K562 (cell line): ENCODE measurements around the gene TMEM218. TPM values are rescaled to one million over a fixed set of nuclear protein-coding genes. Genes with fewer than 3 reads are reported as not detected.
A peak's percentile ranks its signal among the peaks of the same experiment; 100 is the strongest.

ENCODE experiments used
- ATAC-seq: fragments of 200-7000 bp; cut with Tn5 transposase; 3 replicates; pipeline ENCODE4 v1.9.1; 2020; ENCODE audit warnings: moderate library complexity
- BruUV-seq: library from RNA; stranded (reverse); fragments of 400-500 nt; replicated peaks from 2 replicates; lab custom pipeline; 2021; lab: Mats Ljungman, UMichigan
- CTCF ChIA-PET: fragments of 300-600 bp; formaldehyde crosslinking; extraction: SDS; loops from one replicate; lab custom pipeline; 2021; ENCODE audit warnings: low intra/inter-chr PET ratio; lab: Yijun Ruan, JAX
- POLR2A ChIA-PET: fragments of 300-600, 350-650 bp; sonication (Branson Sonifier 250); formaldehyde crosslinking; extraction: SDS; loops from one replicate; lab custom pipeline; 2021; ENCODE audit warnings: antibody characterized with exemption, inconsistent platforms; lab: Yijun Ruan, JAX
- DNase-seq, 4 experiments: peaks; one replicate each; pipeline versions ENCODE4 v3.0.0 to v3.0.0-alpha.2; 2011 to 2018; ENCODE audit warnings: low spot score in 3 of 4, mixed read lengths in 3 of 4; ENCODE audit errors: extremely low read depth in 1 of 4
- FAIRE-seq: peaks from 2 replicates; lab custom pipeline; 2011; peaks lifted over from hg19 to GRCh38; lab: Jason Lieb, UNC
- H2AFZ ChIP-seq: 2 replicates; pipeline ENCODE4 v1.6.0; 2011; ENCODE audit warnings: low read depth, low read length, control low read depth, inconsistent platforms
- H3K27ac ChIP-seq: fragments of 200-600 bp; 3 replicates; pipeline ENCODE4 v1.8.0; 2011; ENCODE audit warnings: low read depth, mild to moderate bottlenecking, control low read depth, inconsistent platforms, low read length, moderate library complexity, mixed read lengths; ENCODE audit errors: extremely low read depth
- H3K27me3 ChIP-seq, 2 experiments: fragments of 300-600 bp in 1 of 2; 2 replicates in 1 of 2; 3 replicates in 1 of 2; pipeline versions ENCODE4 v1.6.0 to v1.8.0; 2011; ENCODE audit warnings: inconsistent platforms in 2 of 2, low read length in 2 of 2, mild to moderate bottlenecking in 1 of 2, mixed read lengths in 1 of 2, moderate library complexity in 1 of 2; ENCODE audit not compliant: control insufficient read depth in 2 of 2, insufficient read depth in 2 of 2
- H3K36me3 ChIP-seq: fragments of 300-600 bp; 3 replicates; pipeline ENCODE4 v1.8.0; 2011; ENCODE audit warnings: mild to moderate bottlenecking, low read length, inconsistent platforms; ENCODE audit not compliant: control insufficient read depth, insufficient read depth
- H3K4me1 ChIP-seq, 2 experiments: fragments of 200-600 bp in 1 of 2; replicated peaks in 1 of 2; 2 replicates in 1 of 2; 3 replicates in 1 of 2; pipeline versions ENCODE4 v1.5.1 to v1.8.0; 2011; ENCODE audit warnings: inconsistent platforms in 2 of 2, low read length in 2 of 2, mild to moderate bottlenecking in 1 of 2, mixed read lengths in 1 of 2, moderate library complexity in 1 of 2; ENCODE audit not compliant: control insufficient read depth in 2 of 2, insufficient read depth in 2 of 2
- H3K4me2 ChIP-seq: 2 replicates; pipeline ENCODE4 v1.6.1; 2011; ENCODE audit warnings: low read length, control low read depth, inconsistent platforms, mixed read lengths; ENCODE audit not compliant: insufficient read depth
- H3K4me3 ChIP-seq: fragments of 200-600 bp; sonication (generic), shearing (Covaris generic); 2 replicates; pipeline ENCODE4 v1.5.1; 2016; ENCODE audit warnings: control low read depth, inconsistent platforms
- H3K79me2 ChIP-seq: fragments of 200-600 bp; 3 replicates; pipeline ENCODE4 v1.8.0; 2011; ENCODE audit warnings: low read length, inconsistent platforms; ENCODE audit not compliant: control insufficient read depth, insufficient read depth
- H3K9ac ChIP-seq, 2 experiments: 2 replicates each; pipeline versions ENCODE4 v1.6.0 to v1.6.1; 2011; ENCODE audit warnings: low read depth in 2 of 2, low read length in 2 of 2, control low read depth in 1 of 2, inconsistent platforms in 1 of 2, mild to moderate bottlenecking in 1 of 2, mixed read lengths in 1 of 2; ENCODE audit not compliant: insufficient read depth in 1 of 2
- H3K9me1 ChIP-seq: one replicate; pipeline ENCODE4 v1.6.0; 2011; ENCODE audit warnings: inconsistent platforms, mild to moderate bottlenecking, low read length, moderate library complexity; ENCODE audit not compliant: control insufficient read depth, insufficient read depth
- H3K9me3 ChIP-seq: replicated peaks from 2 replicates; pipeline ENCODE4 v1.5.1; 2011; ENCODE audit warnings: low read depth, low read length, inconsistent platforms; ENCODE audit not compliant: control insufficient read depth, insufficient read depth
- H4K20me1 ChIP-seq: replicated peaks from 2 replicates; pipeline ENCODE4 v1.6.1; 2011; ENCODE audit warnings: low read length, inconsistent platforms, mixed read lengths; ENCODE audit not compliant: control insufficient read depth, insufficient read depth
- ARID2 ChIP-seq: fragments of 450-650 bp; IDR thresholded peaks from 2 replicates; pipeline ENCODE4 v1.6.1; 2017; ENCODE audit warnings: antibody characterized with exemption, mild to moderate bottlenecking
- ARID3B ChIP-seq: fragments of 250-450 bp; sonication (Bioruptor Pico); IDR thresholded peaks from 2 replicates; pipeline ENCODE4 v1.4.0; 2020; ENCODE audit warnings: borderline replicate concordance
- BRD9 ChIP-seq: fragments of 450-650 bp; IDR thresholded peaks from 2 replicates; pipeline ENCODE4 v1.6.1; 2018; ENCODE audit warnings: low read depth; ENCODE audit not compliant: partially characterized antibody
- CHD2 ChIP-seq: IDR thresholded peaks from 2 replicates; pipeline ENCODE4 v1.6.1; 2011; ENCODE audit warnings: low read depth, low read length
- EP400 ChIP-seq: fragments of 450-650 bp; IDR thresholded peaks from 2 replicates; pipeline ENCODE4 v1.6.1; 2017; ENCODE audit warnings: antibody characterized with exemption, mild to moderate bottlenecking, moderate library complexity
- HNRNPUL1 ChIP-seq: fragments of 200-400 bp; formaldehyde crosslinking; IDR thresholded peaks from 2 replicates; pipeline ENCODE4 v1.6.1; 2017; ENCODE audit warnings: low read length
- KAT7 ChIP-seq: sonication (generic); formaldehyde crosslinking; IDR thresholded peaks from 2 replicates; pipeline ENCODE4 v1.8.0; 2022; ENCODE audit warnings: missing genetic modification reagents, mild to moderate bottlenecking, borderline replicate concordance
- U2AF2 ChIP-seq: fragments of 200-400 bp; formaldehyde crosslinking; optimal IDR thresholded peaks from 2 replicates; pipeline ENCODE3; 2017; ENCODE audit warnings: low read depth, mild to moderate bottlenecking, low read length
- ZNF121 ChIP-seq: sonication (generic); formaldehyde crosslinking; conservative IDR thresholded peaks from 2 replicates; pipeline ENCODE4 v1.8.0; 2022; ENCODE audit warnings: missing genetic modification reagents
- ZNF518B ChIP-seq: fragments of 250-450 bp; sonication (Bioruptor Pico); IDR thresholded peaks from 2 replicates; pipeline ENCODE4 v1.5.0; 2021; ENCODE audit warnings: mild to moderate bottlenecking, moderate library complexity
- WGBS: fragments of 100-300 bp; shearing (Covaris generic); methylation state at CpG from one replicate; pipeline ENCODE4 v1.1.6; 2016; ENCODE audit warnings: low coverage, mixed read lengths; ENCODE audit not compliant: insufficient coverage; ENCODE audit errors: missing lambda C conversion rate; 5-methylcytosine and 5-hydroxymethylcytosine counted together
- in situ Hi-C: fragments of 300-500 bp; cut with MboI; formaldehyde crosslinking; loops from 4 replicates; pipeline ENCODE4 v1.15.0; 2018; ENCODE audit warnings: inconsistent platforms, mixed read lengths
- intact Hi-C: fragments of 100-400 bp; cut with micrococcal nuclease; formaldehyde crosslinking; loops from 2 replicates; pipeline ENCODE4 v1.14.2; 2022
- polyA plus RNA-seq, 8 experiments: library from polyadenylated mRNA; depleted of rRNA in 4 of 8; stranded (reverse) in 5 of 8; unstranded in 3 of 8; fragments of >200 nt; fragmentation: Nextera tagmentation in 2 of 8; fragmentation: Illumina TruSeq in 1 of 8; extraction: Ambion mirVana in 2 of 8; extraction: Trizol in 1 of 8; gene quantifications; 2 replicates each; pipeline versions ENCODE4 v1.2.1 to v1.2.3, GENCODE V29; 2011 to 2014; ENCODE audit warnings: inconsistent platforms in 1 of 8, missing spikeins in 1 of 8
- total RNA-seq, 7 experiments: library from RNA; depleted of rRNA in 6 of 7; stranded (reverse); fragments of >200 nt in 6 of 7; fragmentation: Illumina TruSeq in 2 of 7; extraction: Trizol in 2 of 7; gene quantifications; 2 replicates each; pipeline versions ENCODE4 v1.2.1 to v1.2.3, GENCODE V29; 2011 to 2021; ENCODE audit warnings: low replicate concordance in 1 of 7
- TF ChIP-seq, protein P1 (sequence below): fragments of 250-450 bp; sonication (Bioruptor Pico); IDR thresholded peaks from 2 replicates; pipeline ENCODE4 v1.5.1; 2021; ENCODE audit warnings: mild to moderate bottlenecking
- TF ChIP-seq, protein P2 (sequence below), 2 experiments: fragments of 450-650 bp in 1 of 2; IDR thresholded peaks; 2 replicates each; pipeline ENCODE4 v1.6.1; 2011 to 2017; ENCODE audit warnings: low read depth in 2 of 2, antibody characterized with exemption in 1 of 2, borderline replicate concordance in 1 of 2, low read length in 1 of 2, mild to moderate bottlenecking in 1 of 2, mixed read lengths in 1 of 2; ENCODE audit not compliant: control insufficient read depth in 1 of 2

Gene TMEM218
- total and polyA plus RNA-seq, 9 of the 15 experiments (the other 6 are each of a cell fraction or from before 2014, with no cell fraction given) = 13.4 to 32.2 (median 25.4) TPM

- Histone ChIP-seq H3K79me2 (no peaks in the 10 kb centered on the region), H4K20me1 (no peaks in the 10 kb centered on the region), H2AFZ (no peak overlapping the region), H3K36me3 (no peaks in the 10 kb centered on the region), H3K4me2 (no peak overlapping the region), H3K9me3 (no peaks in the 10 kb centered on the region), H3K27me3 (no peaks in the 10 kb centered on the region), H3K27ac (no peak overlapping the region), H3K4me3 (no peak overlapping the region), H3K4me1 (peaks cover 0 to 5% of the 10 kb centered on the region in 2 experiments; a peak in 2 of 5 replicates), H3K9me1 (no peaks in the 10 kb centered on the region), H3K9ac (0 out of 4 replicates have a peak overlapping the region, but pooled peaks of 1 of the 2 experiments have one; percentile 33)
- WGBS = 16% methylated on average over 5 of the region's 5 CpGs
- in situ Hi-C loops (no loop called here), intact Hi-C loops (no loop called here)
- POLR2A ChIA-PET = no interaction called here
- no peak for TF ChIP-seq U2AF2
- TF ChIP-seq, protein P1, sequence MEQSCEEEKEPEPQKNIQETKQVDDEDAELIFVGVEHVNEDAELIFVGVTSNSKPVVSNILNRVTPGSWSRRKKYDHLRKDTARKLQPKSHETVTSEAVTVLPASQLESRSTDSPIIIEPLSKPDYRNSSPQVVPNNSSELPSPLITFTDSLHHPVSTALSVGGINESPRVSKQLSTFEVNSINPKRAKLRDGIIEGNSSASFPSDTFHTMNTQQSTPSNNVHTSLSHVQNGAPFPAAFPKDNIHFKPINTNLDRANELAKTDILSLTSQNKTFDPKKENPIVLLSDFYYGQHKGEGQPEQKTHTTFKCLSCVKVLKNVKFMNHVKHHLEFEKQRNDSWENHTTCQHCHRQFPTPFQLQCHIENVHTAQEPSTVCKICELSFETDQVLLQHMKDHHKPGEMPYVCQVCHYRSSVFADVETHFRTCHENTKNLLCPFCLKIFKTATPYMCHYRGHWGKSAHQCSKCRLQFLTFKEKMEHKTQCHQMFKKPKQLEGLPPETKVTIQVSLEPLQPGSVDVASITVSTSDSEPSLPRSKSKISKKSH (CRISPR knock-in tag) = no peak
- TF ChIP-seq CHD2 = no peak
- no peak for TF ChIP-seq ZNF121 (CRISPR knock-in tag)
- TF ChIP-seq ARID2 = no peak
- no peak for TF ChIP-seq KAT7
- no peak for TF ChIP-seq EP400
- no peak for TF ChIP-seq ZNF518B (CRISPR knock-in tag)
- TF ChIP-seq BRD9 = no peak
- TF ChIP-seq ARID3B = no peak
- TF ChIP-seq HNRNPUL1 = no peak
- TF ChIP-seq, protein P2, sequence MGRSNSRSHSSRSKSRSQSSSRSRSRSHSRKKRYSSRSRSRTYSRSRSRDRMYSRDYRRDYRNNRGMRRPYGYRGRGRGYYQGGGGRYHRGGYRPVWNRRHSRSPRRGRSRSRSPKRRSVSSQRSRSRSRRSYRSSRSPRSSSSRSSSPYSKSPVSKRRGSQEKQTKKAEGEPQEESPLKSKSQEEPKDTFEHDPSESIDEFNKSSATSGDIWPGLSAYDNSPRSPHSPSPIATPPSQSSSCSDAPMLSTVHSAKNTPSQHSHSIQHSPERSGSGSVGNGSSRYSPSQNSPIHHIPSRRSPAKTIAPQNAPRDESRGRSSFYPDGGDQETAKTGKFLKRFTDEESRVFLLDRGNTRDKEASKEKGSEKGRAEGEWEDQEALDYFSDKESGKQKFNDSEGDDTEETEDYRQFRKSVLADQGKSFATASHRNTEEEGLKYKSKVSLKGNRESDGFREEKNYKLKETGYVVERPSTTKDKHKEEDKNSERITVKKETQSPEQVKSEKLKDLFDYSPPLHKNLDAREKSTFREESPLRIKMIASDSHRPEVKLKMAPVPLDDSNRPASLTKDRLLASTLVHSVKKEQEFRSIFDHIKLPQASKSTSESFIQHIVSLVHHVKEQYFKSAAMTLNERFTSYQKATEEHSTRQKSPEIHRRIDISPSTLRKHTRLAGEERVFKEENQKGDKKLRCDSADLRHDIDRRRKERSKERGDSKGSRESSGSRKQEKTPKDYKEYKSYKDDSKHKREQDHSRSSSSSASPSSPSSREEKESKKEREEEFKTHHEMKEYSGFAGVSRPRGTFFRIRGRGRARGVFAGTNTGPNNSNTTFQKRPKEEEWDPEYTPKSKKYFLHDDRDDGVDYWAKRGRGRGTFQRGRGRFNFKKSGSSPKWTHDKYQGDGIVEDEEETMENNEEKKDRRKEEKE (IDR thresholded peaks at IDR 0.05; ENCODE audit: borderline replicate concordance in 1 of 2, control insufficient read depth in 1 of 2, low read depth in 2 of 2, low read length in 1 of 2) = no peak
- no peak for DNase-seq
- no TSS peak for BruUV-seq
- ATAC-seq = no peak
- FAIRE-seq = no peak
- CTCF ChIA-PET = no interaction called here
These were observed 29.4 kb downstream of the TMEM218 start for GRCh38 chr11:125082040-125082439.
